Rectal smooth muscle tissue (tissue), 1 donor: Measurements from ENCODE around the gene WASHC2C.
"Not testable (repeated sequence)": the region's sequence is repeated elsewhere in the genome, so short reads cannot be mapped to it uniquely, and the experiment has no call there.

Experiments used
- H3K27ac ChIP-seq: one replicate; pipeline ENCODE4 v1.7.0; 2013; ENCODE audit warnings: low read depth, low read length, inconsistent platforms
- H3K27me3 ChIP-seq: one replicate; pipeline ENCODE4 v1.7.0; 2013; ENCODE audit warnings: low read length; ENCODE audit not compliant: control insufficient read depth, insufficient read depth
- H3K36me3 ChIP-seq: one replicate; pipeline ENCODE4 v1.7.0; 2013; ENCODE audit warnings: low read length; ENCODE audit not compliant: control insufficient read depth, insufficient read depth
- H3K4me1 ChIP-seq: one replicate; pipeline ENCODE4 v1.7.0; 2013; ENCODE audit warnings: low read length; ENCODE audit not compliant: control insufficient read depth, insufficient read depth
- H3K4me3 ChIP-seq: one replicate; pipeline ENCODE4 v1.7.0; 2013; ENCODE audit warnings: low read length
- H3K9ac ChIP-seq: one replicate; pipeline ENCODE4 v1.7.0; 2013; ENCODE audit warnings: low read length

Gene WASHC2C

GRCh38 chr10:45741559-45741958 is 14.5 kb downstream of the WASHC2C start:
- H3K4me3 ChIP-seq, H3K27me3 ChIP-seq, H3K27ac ChIP-seq, H3K36me3 ChIP-seq, H3K9ac ChIP-seq, H3K4me1 ChIP-seq: not testable (repeated sequence)

- not testable (repeated sequence) for H3K27ac ChIP-seq, H3K4me1 ChIP-seq, H3K9ac ChIP-seq, H3K27me3 ChIP-seq, H3K4me3 ChIP-seq, H3K36me3 ChIP-seq
Observed at GRCh38 chr10:45742014-45742413, 14.9 kb downstream of the WASHC2C start.

GRCh38 chr10:45751141-45751540 is 24.1 kb downstream of the WASHC2C start:
- H3K27me3 ChIP-seq, H3K27ac ChIP-seq, H3K4me1 ChIP-seq, H3K4me3 ChIP-seq, H3K9ac ChIP-seq, H3K36me3 ChIP-seq: not testable (repeated sequence)

- H3K27me3 ChIP-seq, H3K4me1 ChIP-seq, H3K36me3 ChIP-seq, H3K27ac ChIP-seq, H3K4me3 ChIP-seq, H3K9ac ChIP-seq: not testable (repeated sequence)
Observed at GRCh38 chr10:45752210-45752609, 25.1 kb downstream of the WASHC2C start.

GRCh38 chr10:45753979-45754495 is 27.0 kb downstream of the WASHC2C start:
- not testable (repeated sequence) for H3K36me3 ChIP-seq, H3K4me3 ChIP-seq, H3K27me3 ChIP-seq, H3K9ac ChIP-seq, H3K27ac ChIP-seq, H3K4me1 ChIP-seq

GRCh38 chr10:45755083-45755482 is 28.0 kb downstream of the WASHC2C start:
- not testable (repeated sequence) for H3K9ac ChIP-seq, H3K27me3 ChIP-seq, H3K36me3 ChIP-seq, H3K4me1 ChIP-seq, H3K4me3 ChIP-seq, H3K27ac ChIP-seq

GRCh38 chr10:45756065-45756464 is 29.0 kb downstream of the WASHC2C start:
- H3K4me1 ChIP-seq, H3K36me3 ChIP-seq, H3K27ac ChIP-seq: not testable (repeated sequence)

GRCh38 chr10:45757661-45758396 is 30.8 kb downstream of the WASHC2C start:
- not testable (repeated sequence) for H3K27me3 ChIP-seq, H3K4me1 ChIP-seq, H3K4me3 ChIP-seq, H3K36me3 ChIP-seq, H3K27ac ChIP-seq, H3K9ac ChIP-seq

More at GRCh38 chr10:45756065-45756464, 29.0 kb downstream of the WASHC2C start:
- H3K4me3 ChIP-seq, H3K27me3 ChIP-seq, H3K9ac ChIP-seq: not testable (repeated sequence)

GRCh38 chr10:45761622-45762021 is 34.6 kb downstream of the WASHC2C start:
- H3K9ac ChIP-seq, H3K36me3 ChIP-seq, H3K27me3 ChIP-seq, H3K4me3 ChIP-seq, H3K4me1 ChIP-seq, H3K27ac ChIP-seq: not testable (repeated sequence)

- H3K27me3 ChIP-seq, H3K9ac ChIP-seq, H3K4me1 ChIP-seq, H3K4me3 ChIP-seq, H3K36me3 ChIP-seq, H3K27ac ChIP-seq: not testable (repeated sequence)
Observed at GRCh38 chr10:45763037-45763436, 36.0 kb downstream of the WASHC2C start.

- H3K27me3 ChIP-seq, H3K36me3 ChIP-seq, H3K4me3 ChIP-seq, H3K9ac ChIP-seq, H3K4me1 ChIP-seq, H3K27ac ChIP-seq: not testable (repeated sequence)
Observed at GRCh38 chr10:45768334-45768733, 41.3 kb downstream of the WASHC2C start.

GRCh38 chr10:45771757-45772461 is 44.8 kb downstream of the WASHC2C start:
- H3K4me1 ChIP-seq, H3K36me3 ChIP-seq, H3K27me3 ChIP-seq: not testable (repeated sequence)

GRCh38 chr10:45786217-45786616 is 59.2 kb downstream of the WASHC2C start:
- not testable (repeated sequence) for H3K4me3 ChIP-seq, H3K4me1 ChIP-seq, H3K27ac ChIP-seq, H3K36me3 ChIP-seq, H3K27me3 ChIP-seq, H3K9ac ChIP-seq

More at GRCh38 chr10:45771757-45772461, 44.8 kb downstream of the WASHC2C start:
- H3K4me3 ChIP-seq, H3K27ac ChIP-seq, H3K9ac ChIP-seq: not testable (repeated sequence)
